Fibroblast of pulmonary artery (primary cell): Measurements from ENCODE around the gene PATL1.
A peak's percentile ranks its signal among the peaks of the same experiment; 100 is the strongest.
"Not testable (repeated sequence)": the region's sequence is repeated elsewhere in the genome, so short reads cannot be mapped to it uniquely, and the experiment has no call there.

Experiments used
- DNase-seq: peaks from one replicate; pipeline ENCODE4 v3.0.0-alpha.2; 2010; ENCODE audit warnings: low read depth
- H3K4me3 ChIP-seq: replicated peaks from 2 replicates; pipeline ENCODE4 v1.5.1; 2011; ENCODE audit warnings: low read depth, mild to moderate bottlenecking, control low read depth, low read length, moderate library complexity
- CTCF ChIP-seq: IDR thresholded peaks from 2 replicates; pipeline ENCODE4 v1.5.1; 2011; ENCODE audit warnings: mild to moderate bottlenecking, control low read depth, low read length, inconsistent platforms; ENCODE audit errors: missing control alignments

The PATL1 gene

GRCh38 chr11:59629996-59630395 lies 38.8 kb downstream of the PATL1 start:
- TF ChIP-seq CTCF = no peak
- DNase-seq = no peak
- no peak overlapping the region for H3K4me3 ChIP-seq

- peak; percentile 9 for TF ChIP-seq CTCF
- DNase-seq = peak; percentile 13
- not testable (repeated sequence) for H3K4me3 ChIP-seq
Observed at GRCh38 chr11:59626969-59627368, 41.9 kb downstream of the PATL1 start.

GRCh38 chr11:59625703-59626102 lies 43.1 kb downstream of the PATL1 start:
- no peak for DNase-seq
- TF ChIP-seq CTCF = no peak
- no peak overlapping the region for H3K4me3 ChIP-seq

GRCh38 chr11:59617876-59618275 lies 51.0 kb downstream of the PATL1 start:
- DNase-seq = no peak
- H3K4me3 ChIP-seq = no peak overlapping the region
- no peak for TF ChIP-seq CTCF

- peak overlapping the region; percentile 52 for H3K4me3 ChIP-seq
- TF ChIP-seq CTCF = no peak
- DNase-seq = no peak
Observed at GRCh38 chr11:59616396-59616982, 52.3 kb downstream of the PATL1 start.

- DNase-seq = peak; percentile 100
- H3K4me3 ChIP-seq = peak within 1 kb of the TSS; percentile 89
- no peak for TF ChIP-seq CTCF
Observed at GRCh38 chr11:59615637-59616395, 53.0 kb downstream of the PATL1 start, which contains the start of gene OSBP. OSBP (minus strand) TSS chr11:59615774; CDS start chr11:59615664, 110 bp downstream.
